T1000 (cell line): Measurements from ENCODE around the gene CHCT1.
"Not testable (repeated sequence)": the region's sequence is repeated elsewhere in the genome, so short reads cannot be mapped to it uniquely, and the experiment has no call there.

ENCODE experiments used
- DNase-seq: peaks from one replicate; lab custom pipeline; 2025; ENCODE audit warnings: mixed read lengths; lab: John Stamatoyannopoulos, UW

CHCT1 gene

DNA sequence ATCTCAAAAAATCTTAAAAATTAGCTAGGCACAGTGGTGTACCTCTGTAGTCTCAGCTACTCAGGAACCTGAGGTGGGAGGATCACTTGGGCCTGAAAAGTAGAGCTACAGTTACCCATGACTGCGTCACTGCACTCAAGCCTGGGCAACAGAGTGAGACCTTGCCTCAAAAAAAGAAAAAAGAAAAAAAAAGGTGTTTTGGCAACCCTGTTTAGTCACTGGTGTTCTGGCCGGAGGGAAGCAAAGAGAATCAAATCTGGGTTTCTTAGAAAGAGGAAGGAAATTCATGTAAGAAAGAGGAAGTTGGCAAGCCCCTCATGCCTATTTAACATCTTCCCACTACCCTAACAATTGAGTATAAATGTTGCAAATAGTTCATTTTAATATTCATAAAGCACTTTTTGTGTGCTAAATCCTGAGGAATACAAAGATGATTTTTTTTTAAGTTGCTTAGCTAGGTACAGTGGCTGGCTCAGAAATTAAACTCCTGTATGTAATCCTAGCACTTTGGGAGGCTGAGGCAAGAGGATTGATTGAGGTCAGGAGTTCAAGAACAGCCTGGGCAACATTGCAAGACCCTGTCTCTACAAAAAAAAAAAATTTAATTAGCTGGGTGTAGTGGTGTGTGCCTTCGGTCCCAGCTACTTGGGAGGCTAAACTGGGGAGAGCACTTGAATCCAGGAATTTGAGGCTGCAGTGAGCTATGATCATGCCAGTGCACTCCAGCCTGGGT, 23.9 kb upstream of the CHCT1 start:
- DNase-seq: no peak

- DNase-seq: no peak
These were observed 20.5 kb upstream of the CHCT1 start for GRCh38 chr17:60401819-60402218.

- no peak for DNase-seq
These were observed 18.8 kb upstream of the CHCT1 start for GRCh38 chr17:60403523-60403810.

- no peak for DNase-seq
These were observed 18.3 kb upstream of the CHCT1 start for GRCh38 chr17:60403962-60404361.

GRCh38 chr17:60406887-60407286, 15.4 kb upstream of the CHCT1 start:
- no peak for DNase-seq

- no peak for DNase-seq
These were observed 12.3 kb upstream of the CHCT1 start for GRCh38 chr17:60410001-60410400.

- DNase-seq: no peak
These were observed 9.6 kb upstream of the CHCT1 start for GRCh38 chr17:60412701-60413100.

- no peak for DNase-seq
These were observed 7.1 kb upstream of the CHCT1 start for GRCh38 chr17:60415146-60415545.

DNA sequence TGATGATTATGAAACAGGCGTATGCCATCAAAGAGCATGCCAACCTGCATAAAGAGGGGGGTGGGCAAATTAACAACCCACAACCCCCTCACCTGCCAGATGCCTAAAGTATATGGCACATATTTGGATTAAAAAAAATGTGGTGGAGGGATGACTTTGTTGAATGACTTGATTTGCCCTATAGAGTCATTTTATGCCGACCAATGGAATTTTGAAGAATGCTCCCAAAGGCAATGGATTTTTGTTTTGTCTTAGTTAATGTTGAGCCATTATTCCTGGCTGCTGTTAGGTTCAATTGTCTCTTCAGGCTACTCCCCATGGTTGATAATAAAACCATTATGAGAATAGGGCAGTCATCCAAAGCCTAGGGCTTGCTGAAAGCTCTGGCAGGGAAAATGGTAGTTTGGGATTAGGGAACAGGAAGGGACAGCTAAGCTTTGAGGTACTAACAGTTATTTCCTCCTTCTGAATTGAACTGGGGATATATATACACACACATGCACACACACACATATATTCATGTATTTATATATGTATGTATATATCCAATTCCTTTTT, 5.8 kb upstream of the CHCT1 start:
- no peak for DNase-seq

GRCh38 chr17:60419003-60419402, 3.3 kb upstream of the CHCT1 start:
- DNase-seq: not testable (repeated sequence)

- DNase-seq: not testable (repeated sequence)
These were observed 2.4 kb upstream of the CHCT1 start for GRCh38 chr17:60419875-60420274.

- DNase-seq: no peak
These were observed 772 bp upstream of the CHCT1 start for GRCh38 chr17:60421273-60422161.

- no peak for DNase-seq
These were observed 1.6 kb downstream of the CHCT1 start for GRCh38 chr17:60423865-60424264.

- no peak for DNase-seq
These were observed 3.3 kb downstream of the CHCT1 start for GRCh38 chr17:60425626-60426025.

GRCh38 chr17:60426596-60426995, 4.3 kb downstream of the CHCT1 start:
- DNase-seq: no peak

GRCh38 chr17:60428491-60428890, 6.2 kb downstream of the CHCT1 start:
- not testable (repeated sequence) for DNase-seq

DNA sequence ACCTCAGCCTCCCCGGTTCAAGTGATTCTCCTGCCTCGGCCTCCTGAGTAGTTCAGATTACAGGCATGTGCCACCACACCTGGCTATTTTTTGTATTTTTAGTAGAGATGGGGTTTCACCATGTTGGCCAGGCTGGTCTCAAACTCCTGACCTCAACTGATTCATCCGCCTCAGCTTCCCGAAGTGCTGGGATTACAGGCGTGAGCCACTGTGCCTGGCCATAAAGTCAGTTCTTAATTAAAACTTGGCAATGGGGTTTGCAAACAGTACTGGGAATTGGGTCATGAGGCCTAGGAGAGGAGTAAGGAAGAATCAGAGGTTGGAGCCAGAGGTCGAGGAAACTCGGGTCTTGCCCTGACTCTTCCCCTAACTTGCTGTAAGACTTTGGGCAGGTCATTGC, 8.3 kb downstream of the CHCT1 start:
- DNase-seq: not testable (repeated sequence)

- not testable (repeated sequence) for DNase-seq
These were observed 11.0 kb downstream of the CHCT1 start for GRCh38 chr17:60433021-60433997.

GRCh38 chr17:60435244-60436167, 13.2 kb downstream of the CHCT1 start:
- peak; percentile 89 for DNase-seq

GRCh38 chr17:60436676-60437075, 14.4 kb downstream of the CHCT1 start:
- DNase-seq: no peak

- no peak for DNase-seq
These were observed 17.2 kb downstream of the CHCT1 start for GRCh38 chr17:60439501-60439900.
